ENCODE measurements around the gene SPEG.

SPEG gene

GRCh38 chr2:219460424-219460926 lies 25.8 kb downstream of the SPEG start:
- peak; percentile 76 for DNase-seq
- H3K4me3 Mint-ChIP-seq: peak overlapping the region; percentile 28
- no peak overlapping the region for H3K27ac Mint-ChIP-seq
- TF ChIP-seq CTCF (IDR thresholded peaks at IDR 0.05): no peak
- H3K9me3 Mint-ChIP-seq: no peaks in the 10 kb centered on the region
- peaks cover 35% of the 10 kb centered on the region for H3K4me1 Mint-ChIP-seq
- H3K36me3 Mint-ChIP-seq (ENCODE audit: low read depth): peaks cover 6% of the 10 kb centered on the region
- peaks cover 3% of the 10 kb centered on the region for H3K27me3 Mint-ChIP-seq (ENCODE audit: low read depth, poor library complexity)

GRCh38 chr2:219461047-219461514 lies 26.4 kb downstream of the SPEG start:
- no peaks in the 10 kb centered on the region for H3K9me3 Mint-ChIP-seq
- H3K4me1 Mint-ChIP-seq: peaks cover 35% of the 10 kb centered on the region
- DNase-seq: no peak
- no peak overlapping the region for H3K27ac Mint-ChIP-seq
- TF ChIP-seq CTCF (IDR thresholded peaks at IDR 0.05): no peak
- no peak overlapping the region for H3K4me3 Mint-ChIP-seq
- peaks cover 6% of the 10 kb centered on the region for H3K36me3 Mint-ChIP-seq (ENCODE audit: low read depth)
- H3K27me3 Mint-ChIP-seq (ENCODE audit: low read depth, poor library complexity): no peaks in the 10 kb centered on the region

GRCh38 chr2:219461669-219462068 lies 27.0 kb downstream of the SPEG start:
- TF ChIP-seq CTCF (IDR thresholded peaks at IDR 0.05): no peak
- no peak for DNase-seq
- no peaks in the 10 kb centered on the region for H3K9me3 Mint-ChIP-seq
- H3K4me1 Mint-ChIP-seq: peaks cover 40% of the 10 kb centered on the region
- H3K27me3 Mint-ChIP-seq (ENCODE audit: low read depth, poor library complexity): no peaks in the 10 kb centered on the region
- H3K36me3 Mint-ChIP-seq (ENCODE audit: low read depth): peaks cover 6% of the 10 kb centered on the region
- no peak overlapping the region for H3K27ac Mint-ChIP-seq
- H3K4me3 Mint-ChIP-seq: no peak overlapping the region

- no peak for DNase-seq
- H3K27me3 Mint-ChIP-seq (ENCODE audit: low read depth, poor library complexity): no peaks in the 10 kb centered on the region
- H3K9me3 Mint-ChIP-seq: no peaks in the 10 kb centered on the region
- H3K4me1 Mint-ChIP-seq: peaks cover 47% of the 10 kb centered on the region
- no peak overlapping the region for H3K4me3 Mint-ChIP-seq
- H3K27ac Mint-ChIP-seq: no peak overlapping the region
- peaks cover 6% of the 10 kb centered on the region for H3K36me3 Mint-ChIP-seq (ENCODE audit: low read depth)
- no peak for TF ChIP-seq CTCF (IDR thresholded peaks at IDR 0.05)
These were observed 27.7 kb downstream of the SPEG start for GRCh38 chr2:219462349-219462748.

DNA sequence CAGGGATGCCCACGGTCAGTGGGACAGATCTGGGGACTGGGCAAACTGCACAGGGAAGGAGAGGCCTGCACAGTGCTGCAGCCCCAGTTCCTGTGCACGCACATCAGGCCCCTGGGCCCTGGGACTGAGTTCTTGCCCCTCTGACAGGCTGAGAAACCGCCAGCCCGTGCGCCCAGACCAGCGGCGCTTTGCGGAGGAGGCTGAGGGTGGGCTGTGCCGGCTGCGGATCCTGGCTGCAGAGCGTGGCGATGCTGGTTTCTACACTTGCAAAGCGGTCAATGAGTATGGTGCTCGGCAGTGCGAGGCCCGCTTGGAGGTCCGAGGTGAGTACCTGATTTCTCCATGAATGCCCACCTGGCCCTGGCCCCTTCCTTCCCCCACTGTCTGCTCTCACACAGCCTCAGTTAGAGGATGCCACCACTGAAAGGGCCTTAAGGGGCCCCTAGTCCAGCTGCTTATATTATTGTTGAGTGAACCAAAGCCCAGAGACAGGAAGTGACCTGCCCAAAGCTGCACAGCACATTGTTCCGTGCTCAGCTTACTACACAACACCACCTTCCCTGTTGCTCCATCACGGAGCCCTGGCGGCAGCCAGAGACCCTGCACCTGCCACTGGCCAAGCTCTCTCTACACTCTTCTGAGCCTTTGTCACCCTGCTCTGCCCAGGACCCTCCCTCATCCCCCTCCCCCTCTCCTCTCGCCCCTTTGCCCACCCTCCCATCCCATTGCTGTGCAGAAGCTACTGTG lies 29.8 kb downstream of the SPEG start:
- no peak for TF ChIP-seq CTCF (IDR thresholded peaks at IDR 0.05)
- DNase-seq: no peak
- Mint-ChIP-seq H3K4me3 (no peak overlapping the region), H3K36me3 (ENCODE audit: low read depth) (peaks cover 6% of the 10 kb centered on the region), H3K27ac (no peak overlapping the region), H3K9me3 (no peaks in the 10 kb centered on the region), H3K4me1 (peaks cover 34% of the 10 kb centered on the region), H3K27me3 (ENCODE audit: low read depth, poor library complexity) (no peaks in the 10 kb centered on the region)
